Hindlimb muscle (tissue), 1 donor: ENCODE data around the gene SVIL. TPM values are rescaled to one million over a fixed set of nuclear protein-coding genes. Genes with fewer than 3 reads are reported as not detected.
"Not testable (repeated sequence)": the region's sequence is repeated elsewhere in the genome, so short reads cannot be mapped to it uniquely, and the experiment has no call there.

Source experiments
- DNase-seq: peaks from one replicate; pipeline ENCODE4 v3.0.0-alpha.2; 2013
- polyA plus RNA-seq: library from polyadenylated mRNA; unstranded; fragments of 120-200 nt; gene quantifications from one replicate; pipeline ENCODE4 v1.2.1, GENCODE V29; 2013; ENCODE audit not compliant: insufficient read length

Gene SVIL
- polyA plus RNA-seq, 1 donor, result 265 TPM

DNA sequence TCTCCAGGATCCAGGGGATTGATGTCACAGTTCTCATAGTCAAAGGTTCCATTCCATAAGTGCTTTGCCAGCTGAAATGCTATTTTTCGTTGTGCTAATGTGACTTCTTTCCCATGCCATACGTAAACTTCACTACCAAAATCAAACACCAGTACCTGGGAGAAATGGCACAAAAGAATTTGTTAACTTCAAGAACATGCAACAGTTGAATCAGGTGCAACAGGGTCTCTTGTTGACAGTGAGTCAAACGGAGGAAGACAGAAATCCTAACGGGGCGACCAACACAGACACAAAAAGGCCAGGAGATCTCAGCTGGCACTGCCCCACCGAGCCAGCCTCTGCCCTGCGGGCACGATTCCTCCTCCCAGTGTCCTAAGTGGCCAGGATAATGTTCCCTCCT, 150.1 kb downstream of the SVIL start:
- not testable (repeated sequence) for DNase-seq

DNA sequence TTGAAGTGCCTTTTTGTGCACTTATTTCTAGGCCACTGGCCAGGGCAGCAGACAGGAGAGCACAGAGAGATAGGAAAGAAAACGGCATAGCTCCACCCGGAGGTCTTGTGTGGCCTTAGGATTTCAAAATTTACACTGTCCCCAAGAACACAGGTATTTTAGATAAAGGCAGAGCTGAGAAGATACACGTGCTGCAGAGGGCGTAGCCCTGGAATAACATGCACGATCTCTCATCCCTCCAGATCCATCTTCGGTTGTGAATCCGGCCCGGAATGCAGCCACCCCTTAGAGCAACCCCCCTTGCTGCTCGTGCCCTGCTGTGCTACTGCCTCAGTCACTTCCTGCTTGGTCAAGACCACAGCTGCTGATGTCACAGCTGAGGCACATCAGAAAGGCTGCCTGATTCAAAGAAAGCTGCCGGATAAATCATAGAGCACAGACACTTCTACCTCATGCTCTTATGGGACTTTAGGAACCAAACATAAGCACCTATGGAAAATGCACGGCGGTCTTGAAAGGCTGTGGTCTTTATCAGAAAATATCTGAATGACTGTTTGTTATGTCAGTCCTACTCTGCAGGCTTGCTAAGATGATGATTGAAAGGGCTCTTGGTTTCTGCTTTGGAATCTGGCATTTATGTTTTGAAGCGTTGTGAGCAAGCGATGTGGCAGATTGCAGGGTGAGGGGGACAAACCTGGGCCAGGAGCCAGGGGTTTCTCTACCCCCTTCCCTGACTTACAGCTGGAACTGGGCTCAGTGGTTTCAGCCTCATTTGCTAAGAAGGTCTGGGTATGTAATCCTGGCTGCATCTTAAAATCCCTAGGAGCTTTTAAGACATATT, 152.0 kb downstream of the SVIL start:
- no peak for DNase-seq

DNA sequence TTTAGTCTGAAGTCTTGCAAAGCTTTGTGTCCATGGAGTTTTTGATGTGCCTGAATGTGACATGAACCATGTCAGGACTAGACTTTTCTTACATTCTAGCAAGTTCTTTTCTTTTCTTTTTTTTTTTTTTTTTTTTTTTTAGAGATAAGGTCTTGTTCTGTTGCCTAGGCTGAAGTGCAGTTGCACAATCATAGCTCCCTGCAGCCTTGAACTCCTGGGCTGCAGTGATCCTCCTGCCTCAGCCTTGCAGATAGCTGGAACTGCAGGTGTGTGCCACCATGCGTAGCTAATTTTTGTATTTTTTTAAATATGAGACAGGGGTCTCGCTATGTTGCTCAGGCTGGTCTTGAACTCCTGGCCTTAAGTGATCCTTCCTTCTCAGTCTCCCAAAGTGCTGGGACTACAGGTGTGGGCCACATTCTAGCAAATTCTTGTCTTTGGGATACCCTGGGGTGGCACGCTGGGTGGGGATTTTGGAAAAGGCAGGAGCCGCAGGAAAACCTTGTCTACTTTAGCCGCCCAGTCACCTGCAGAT, 152.8 kb downstream of the SVIL start:
- no peak for DNase-seq

DNA sequence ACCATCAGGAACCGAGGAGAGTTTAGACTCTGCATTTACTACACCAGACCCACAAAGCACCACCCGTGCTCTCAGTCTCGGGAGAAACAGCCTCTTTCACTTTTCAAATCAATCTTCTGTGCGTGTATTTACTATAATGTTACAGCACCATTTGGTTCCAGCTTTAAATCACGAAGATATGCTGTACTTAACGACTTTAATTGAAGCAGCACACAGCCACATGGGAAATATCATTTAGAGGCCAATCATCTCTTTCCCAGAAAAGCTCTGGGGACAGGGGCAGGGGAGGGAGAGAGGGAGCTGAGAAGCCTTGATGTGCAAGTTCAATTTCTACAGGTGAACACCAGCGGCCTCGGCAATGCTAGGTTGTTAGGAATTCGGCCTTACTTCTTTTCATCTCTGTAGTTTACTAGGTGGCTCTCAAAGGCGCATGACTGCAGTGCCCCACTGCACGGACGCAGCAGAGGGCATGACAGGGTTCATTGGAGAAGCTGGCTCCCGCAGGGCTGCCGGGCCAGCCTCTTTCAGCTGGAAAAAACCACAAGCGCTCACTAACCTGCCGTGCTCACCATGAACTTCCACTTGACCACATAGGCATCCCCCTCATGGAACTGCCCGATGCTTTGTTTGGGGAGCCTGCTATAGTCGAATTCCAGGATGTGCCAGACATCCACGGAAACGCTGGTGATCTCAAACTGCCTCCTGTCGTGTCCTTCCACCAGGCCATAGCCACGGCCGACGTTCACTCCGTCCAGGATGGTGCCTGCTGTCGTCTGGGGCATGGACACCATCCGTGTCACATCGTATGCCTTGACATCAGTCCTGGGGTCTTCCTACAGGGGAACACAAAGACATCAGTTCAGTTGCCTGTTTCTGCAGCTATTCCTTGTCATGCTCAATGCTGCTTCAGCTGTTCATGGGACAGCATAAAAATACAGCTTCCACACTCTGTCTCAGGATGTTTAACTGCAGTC, 154.5 kb downstream of the SVIL start:
- DNase-seq, result no peak

DNA sequence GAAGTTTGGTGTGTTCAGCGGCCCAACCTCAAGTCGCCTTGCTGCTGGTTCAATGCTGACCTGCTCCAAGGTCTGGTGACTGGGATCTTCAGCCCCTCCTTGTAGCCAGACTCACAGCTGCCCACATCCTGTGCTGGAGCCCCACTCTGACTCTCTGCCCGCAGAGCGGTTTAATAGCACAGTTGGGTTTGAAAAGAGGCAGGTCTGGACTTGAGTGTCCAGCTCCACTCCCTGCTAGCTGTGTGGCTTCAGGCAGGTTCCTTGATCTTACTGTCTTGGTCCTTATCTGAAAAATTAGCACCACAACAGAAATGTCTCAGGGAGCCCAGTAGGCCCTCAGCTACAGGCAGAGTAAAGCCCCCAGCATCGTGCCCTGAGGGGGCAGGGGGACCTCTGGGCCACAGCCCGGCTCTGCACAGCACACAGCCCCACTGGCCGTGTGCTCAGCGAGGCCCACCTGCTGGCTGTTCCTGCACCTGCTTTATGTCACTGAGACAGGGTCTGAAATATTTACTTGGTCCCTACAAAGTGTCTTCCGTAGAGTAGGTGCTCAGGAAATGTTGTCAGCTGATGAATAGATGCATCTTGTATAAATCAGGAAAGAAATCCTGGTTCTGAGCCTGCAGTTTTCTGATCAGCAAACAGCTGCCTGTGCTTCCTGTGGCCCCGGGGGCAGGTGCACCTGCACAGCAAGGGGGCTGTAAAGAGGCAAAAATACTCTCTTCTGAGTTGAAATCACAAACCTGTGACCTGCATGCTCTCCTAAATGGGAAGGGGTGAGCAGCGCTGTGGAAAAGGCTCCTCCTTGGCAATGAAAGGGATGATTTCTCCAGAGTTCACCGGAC, 155.5 kb downstream of the SVIL start:
- DNase-seq, result no peak

DNA sequence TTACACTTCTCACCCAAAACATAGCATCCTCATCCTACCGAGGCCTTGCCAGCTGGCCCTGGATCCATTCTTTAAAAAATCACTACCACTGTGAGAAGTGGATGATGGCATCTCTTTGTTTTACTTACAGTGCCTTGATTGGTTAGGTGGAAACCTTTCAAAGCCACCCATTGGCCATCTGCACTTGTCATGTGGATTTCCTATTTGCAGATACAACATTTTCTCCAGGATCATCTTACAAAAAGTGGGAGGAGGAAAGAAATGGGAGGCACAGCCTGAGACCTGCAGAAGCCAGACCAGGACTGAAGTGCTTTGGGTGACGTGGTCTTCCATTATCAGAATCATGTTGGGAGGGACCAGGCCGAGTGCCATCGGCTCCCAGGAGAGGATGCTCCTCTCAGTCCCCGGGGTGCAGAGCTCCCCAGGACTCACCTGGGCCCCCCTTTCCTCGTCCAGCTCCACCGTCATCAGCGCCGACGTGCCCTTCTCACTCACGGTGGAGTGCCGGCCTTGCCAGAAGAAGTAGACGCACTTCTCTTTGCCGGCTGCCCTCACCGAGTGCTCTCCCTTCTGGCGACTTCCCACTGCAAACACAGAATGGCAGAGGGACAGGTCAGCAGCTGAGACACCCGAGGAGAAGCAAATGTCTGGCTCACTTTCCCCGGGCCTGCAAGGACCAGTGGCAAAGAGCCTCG, 161.2 kb downstream of the SVIL start:
- no peak for DNase-seq

DNA sequence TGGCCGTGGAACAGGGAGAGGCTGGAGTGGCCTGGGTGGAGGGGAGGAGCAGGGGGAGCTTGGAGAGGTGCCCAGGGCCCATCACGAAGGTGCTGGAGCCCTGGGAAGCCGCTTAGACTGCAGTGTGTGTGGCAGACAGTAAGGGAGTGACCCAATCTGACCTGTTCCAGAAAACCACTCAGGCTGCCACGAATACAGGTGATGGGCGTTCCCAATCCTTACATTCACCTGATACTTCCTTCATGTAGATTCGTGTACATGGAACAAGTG, 161.7 kb downstream of the SVIL start:
- DNase-seq, result no peak

DNA sequence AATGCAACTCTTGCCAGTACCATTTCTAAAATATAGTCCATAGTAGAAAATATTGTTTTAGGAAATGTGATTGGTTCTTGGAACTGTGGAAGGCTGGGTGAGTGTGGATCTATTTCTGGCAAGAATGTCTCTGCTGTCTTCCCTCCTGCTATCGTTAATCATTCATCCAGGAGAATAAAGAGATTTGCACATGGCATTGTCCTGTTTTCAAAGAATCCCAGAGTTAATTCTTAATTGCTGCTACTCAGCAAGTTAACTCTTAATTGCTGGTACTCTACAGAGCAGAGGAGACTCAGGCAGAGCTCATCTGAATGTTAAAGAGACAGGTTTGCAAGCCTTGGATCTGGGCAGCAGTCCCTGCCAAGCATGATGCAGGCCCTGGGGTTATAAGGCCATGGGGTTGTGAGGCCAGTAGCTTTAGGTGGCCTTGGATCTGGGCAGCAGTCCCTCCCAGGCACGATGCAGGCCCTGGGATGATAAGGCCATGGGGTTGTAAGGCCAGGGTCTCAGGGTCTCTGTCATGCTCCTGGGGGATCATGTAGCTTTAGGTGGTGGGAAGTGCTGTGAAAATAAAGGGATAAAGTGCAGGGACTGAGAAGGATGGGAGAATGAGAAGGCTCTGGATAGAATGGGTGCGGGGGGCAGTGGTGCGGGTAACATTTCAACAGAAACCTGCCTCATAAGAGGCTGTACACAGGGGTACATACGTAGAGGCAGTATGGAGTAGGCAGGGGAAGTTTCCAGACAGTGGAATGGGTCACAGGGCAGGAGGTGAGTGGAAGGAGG, 162.3 kb downstream of the SVIL start:
- DNase-seq, result no peak

DNA sequence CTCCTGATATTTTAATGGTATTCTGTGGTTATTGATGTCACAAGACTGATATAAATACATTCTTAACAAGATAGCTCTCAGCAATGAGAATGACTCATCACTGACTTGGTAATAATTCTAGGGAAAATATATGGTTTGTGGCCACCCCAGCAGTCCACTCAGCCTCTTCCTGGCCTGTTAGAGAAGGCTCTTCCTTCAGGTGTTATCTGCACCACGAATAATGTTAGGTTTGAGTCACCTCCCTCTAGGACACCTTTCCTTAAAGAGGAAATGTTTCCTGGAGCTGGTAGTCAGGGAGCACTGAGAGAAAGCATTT, 163.3 kb downstream of the SVIL start:
- DNase-seq, result no peak

DNA sequence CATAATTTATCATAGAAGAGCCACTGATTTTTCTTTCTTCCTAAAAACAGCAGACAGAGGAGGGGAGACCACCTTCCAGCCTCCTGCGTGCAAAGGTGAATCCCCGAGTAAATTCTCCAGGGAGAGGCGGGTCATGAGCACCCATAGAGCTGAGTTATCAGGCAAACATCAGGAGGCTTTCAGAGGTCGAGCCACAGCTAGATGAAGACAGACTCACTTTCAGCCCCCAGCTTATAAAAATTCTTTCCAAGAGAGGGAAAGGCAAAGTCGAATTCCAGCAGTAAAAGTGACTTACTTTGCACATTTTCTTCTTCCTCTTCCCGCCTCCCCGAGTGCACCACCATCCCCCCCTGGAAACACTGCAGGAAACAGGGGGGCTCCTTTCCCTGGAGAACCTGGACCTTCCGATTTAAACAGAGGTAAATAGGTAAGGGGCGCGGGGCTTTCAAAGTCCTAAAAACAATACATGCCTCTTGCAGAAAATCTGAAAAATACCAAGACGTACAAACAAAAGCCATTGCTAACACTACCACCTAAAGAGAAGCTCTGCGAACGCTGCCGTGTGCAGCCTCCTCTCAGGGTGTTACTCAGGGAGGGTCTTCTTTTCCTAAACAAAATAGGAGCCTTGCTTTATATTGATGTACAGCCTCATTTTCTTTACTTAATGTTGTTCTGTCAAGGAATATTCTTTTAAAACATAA, 163.8 kb downstream of the SVIL start:
- DNase-seq, result no peak

DNA sequence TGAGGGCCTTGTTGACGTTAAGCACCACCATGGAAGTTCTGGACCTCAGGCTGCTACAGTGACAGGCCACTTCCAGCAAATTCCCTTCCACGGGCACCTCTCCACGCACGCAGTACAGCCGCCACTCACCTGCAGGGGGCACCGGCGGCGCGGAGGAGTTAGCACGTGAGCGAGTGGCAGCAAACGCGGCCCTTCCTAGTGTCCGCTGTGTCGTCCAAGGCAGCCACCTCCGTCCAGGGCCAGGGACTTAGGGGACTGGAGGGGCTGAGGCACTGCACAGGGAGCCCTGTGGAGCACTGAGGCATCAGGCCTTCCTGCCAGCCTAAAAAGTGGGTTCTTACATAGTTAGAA, 164.4 kb downstream of the SVIL start:
- no peak for DNase-seq

DNA sequence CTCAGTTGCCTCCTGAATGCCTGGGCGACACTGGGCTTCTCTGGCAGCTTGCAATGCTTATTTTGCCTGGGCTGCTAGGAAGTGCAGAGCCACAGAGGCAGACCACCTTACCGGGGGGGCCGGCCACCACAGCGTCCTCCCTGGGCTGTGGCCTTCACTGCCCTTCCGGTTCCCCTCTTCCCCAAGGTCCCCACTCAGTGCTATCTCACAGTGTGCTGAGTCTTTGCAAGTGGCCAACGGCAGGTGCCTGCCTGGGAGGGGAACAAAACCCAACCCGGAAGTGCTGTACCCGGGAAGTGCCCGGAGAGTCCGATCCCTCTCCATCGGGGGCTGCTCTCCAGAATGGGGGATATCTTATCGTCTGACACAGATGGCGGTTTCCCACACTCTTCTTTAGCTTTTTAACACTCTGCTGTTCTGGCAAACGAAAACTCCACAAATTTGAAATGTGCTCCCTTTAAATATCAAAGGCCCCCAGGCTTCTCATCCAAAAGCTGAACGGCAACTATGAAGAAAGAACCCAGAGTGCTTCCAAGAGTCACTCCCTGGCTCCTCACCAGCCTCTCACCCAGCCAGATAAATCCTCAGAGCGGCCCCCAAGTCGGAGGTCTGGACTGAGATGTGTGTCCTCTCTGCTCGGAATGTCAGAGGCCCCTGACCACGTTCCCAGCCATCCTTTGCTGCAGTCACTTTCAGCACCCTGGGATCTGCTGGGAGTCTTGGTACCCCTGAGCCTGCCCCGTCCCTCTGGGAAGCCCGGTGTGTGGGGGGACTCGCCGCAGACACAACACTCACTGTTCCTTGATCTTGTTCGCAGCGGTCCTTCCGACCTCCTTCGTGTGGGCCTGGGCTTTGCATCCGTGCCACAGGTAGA, 165.1 kb downstream of the SVIL start:
- no peak for DNase-seq

DNA sequence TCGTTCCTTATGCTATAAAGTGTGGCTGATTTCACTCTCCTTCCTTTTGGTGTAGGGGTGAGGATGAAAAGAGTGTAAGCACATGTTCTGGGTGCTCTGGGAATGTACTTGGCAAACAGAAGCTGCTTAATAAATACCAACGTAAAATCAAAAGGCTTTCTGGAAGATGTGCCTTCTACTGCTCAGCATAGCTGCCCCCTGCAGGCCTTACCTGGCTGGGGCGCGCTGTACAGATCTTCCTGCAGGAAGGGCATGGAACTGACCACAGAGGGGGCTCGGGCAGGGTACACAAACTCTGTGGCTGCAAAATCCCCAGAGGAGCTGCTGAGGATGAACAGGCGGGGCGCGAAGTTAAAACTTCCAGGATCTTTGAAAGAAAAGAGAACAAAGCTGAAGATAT, 169.4 kb downstream of the SVIL start:
- DNase-seq, result no peak

DNA sequence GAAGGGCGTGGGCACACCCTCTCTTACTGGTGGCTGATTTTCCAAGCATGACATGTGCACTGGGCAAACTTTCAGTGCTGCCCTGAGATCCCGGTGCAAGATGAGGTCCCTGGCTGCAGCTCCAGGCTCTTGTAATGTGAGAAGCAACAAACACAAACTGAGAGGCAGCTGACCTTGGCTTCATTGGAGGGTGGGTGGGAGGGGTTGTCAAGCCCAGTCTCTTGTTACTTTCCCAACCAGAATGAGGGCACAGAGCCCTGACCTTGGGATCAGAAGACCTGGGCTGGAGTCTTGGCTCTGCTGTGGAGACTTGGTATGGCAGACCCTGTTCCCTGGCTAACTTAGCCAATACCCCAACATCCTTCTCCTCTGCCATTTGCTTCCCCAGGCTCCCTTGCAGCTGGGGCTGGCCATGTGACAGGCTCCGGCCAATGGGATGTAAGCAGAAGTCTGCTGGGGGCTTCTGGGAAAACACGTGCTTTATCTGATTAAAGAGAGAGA, 170.1 kb downstream of the SVIL start:
- not testable (repeated sequence) for DNase-seq

DNA sequence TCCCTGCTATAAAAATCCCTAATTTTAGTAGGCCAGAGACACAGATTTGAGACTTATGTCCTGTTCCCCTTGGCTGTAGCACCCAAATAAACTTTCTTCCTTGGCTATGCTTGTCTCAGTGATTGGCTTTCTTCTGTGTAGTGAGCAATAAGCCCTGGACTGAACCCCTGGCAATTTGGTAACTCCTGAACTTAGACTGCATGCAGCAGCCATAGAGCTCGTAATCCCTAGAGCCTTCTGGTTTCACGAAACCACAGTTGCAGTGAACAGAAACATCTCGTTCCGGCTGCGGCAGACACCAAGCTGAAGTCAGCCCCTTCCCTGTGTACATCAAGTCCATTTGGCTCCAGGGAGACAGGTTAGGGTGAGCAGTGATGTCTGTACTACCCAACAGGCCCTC, 173.7 kb downstream of the SVIL start:
- DNase-seq, result no peak

DNA sequence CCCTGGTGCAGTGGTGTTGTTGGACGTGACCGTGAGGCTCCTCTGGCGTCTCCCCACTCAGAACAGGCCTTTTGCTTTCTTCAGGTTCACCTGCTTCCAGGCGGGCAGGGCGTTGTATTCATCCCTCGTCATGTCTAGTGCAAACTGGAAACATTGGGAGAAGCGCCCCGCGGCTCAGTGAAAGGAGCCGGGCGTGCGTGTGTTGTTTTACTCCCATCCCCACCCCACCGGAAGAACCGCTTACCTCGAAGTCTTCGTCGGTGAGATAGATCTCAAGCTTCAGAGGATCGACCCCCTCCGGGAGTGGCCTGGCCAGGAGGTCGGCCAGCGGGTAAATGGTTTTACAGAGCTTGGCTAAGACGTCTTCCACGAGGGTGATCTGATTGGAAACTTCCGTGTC, 176.6 kb downstream of the SVIL start:
- not testable (repeated sequence) for DNase-seq

DNA sequence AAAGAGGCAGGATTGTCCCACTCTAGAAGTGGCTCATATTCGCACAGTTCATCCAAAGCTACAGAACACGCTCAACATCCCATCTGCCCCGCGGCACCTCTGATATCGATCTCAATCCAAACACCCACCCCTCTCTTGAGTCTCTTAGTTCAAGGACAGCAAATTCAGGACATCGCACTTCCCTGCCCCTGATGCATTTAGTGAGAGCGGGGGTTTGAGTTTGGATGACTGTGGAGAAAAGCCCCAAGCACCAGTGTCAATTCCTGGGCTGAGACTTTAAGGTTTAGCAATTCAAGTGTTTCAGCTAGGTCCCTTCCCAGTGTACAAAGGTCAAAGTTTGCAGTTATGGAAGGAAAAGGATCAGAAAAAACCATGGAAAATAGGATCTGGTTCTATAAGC, 179.7 kb downstream of the SVIL start:
- DNase-seq, result no peak

DNA sequence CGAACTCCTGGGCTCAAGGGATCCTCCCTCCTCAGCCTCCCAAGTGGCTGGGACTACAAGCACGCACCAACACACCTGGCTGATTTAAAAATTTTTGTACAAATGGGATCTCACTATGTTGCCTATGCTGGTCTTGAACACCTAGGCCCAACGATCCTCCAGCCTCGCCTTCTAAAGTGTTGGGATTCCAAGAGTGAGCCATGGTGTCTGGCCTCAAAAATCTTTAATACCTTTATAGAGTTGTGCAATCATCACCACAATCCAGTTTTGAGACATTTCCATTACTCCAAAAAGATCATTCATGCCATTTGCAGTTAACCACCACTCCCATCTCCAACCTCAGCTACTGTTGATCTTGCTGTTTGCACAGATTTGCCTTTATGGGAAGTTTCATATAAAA, 180.5 kb downstream of the SVIL start:
- DNase-seq, result no peak

DNA sequence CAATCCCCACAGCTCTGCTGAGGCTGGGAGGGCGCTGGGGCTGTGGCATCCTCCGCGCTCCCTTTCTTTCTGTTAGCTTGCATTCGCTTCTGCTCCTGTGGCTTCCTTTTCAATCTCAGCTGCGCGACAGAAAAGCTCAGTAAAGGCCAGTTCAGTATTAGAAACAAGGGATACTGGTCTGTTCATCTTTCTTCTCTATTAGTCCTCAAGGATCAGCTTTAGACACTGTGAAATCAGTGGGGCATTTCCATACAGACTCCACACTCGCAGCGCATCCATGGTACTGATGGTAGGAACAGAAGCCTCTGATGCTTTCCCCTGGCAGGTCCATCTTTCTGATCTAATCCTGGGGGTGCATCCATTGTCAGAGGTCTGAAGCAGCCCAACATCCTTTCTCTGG, 182.2 kb downstream of the SVIL start:
- no peak for DNase-seq

DNA sequence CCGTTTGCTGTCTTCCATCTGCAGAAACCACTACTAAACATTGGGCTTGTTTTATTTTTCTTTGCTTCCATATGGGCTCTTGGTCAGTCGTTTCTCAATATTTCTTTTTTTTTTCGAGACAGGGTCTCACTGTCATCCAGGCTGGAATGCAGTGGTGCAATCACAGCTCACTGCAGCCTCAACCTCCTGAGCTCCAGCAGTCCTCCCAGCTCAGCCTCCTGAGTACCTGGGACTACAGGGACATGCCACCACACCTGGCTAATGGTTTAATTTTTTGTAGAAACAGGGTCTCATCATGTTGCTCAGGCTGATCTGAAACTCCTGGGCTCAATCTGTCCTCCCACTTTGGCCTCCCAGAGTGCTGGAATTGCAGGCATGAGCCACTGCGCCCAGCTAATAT, 182.8 kb downstream of the SVIL start:
- DNase-seq, result no peak
